Testis (tissue), 3 donors: ENCODE results near the gene PPP1R12B. TPM values are rescaled to one million over a fixed set of nuclear protein-coding genes. Genes with fewer than 3 reads are reported as not detected.

Experiments
- DNase-seq: peaks from one replicate; pipeline ENCODE4 v3.0.0-alpha.2; 2019
- H3K27ac ChIP-seq, 2 donors: fragments of 200-600 bp; sonication (generic); one replicate each; pipeline ENCODE4 v1.5.1; 2019
- H3K27me3 ChIP-seq: fragments of 200-600 bp; sonication (generic); one replicate; pipeline ENCODE4 v1.5.1; 2019
- H3K36me3 ChIP-seq: fragments of 200-600 bp; sonication (generic); one replicate; pipeline ENCODE4 v1.5.1; 2017; ENCODE audit warnings: low read depth; ENCODE audit errors: missing control alignments
- H3K4me1 ChIP-seq: fragments of 200-600 bp; sonication (generic); one replicate; pipeline ENCODE4 v1.5.1; 2019
- H3K4me3 ChIP-seq, 2 donors: fragments of 200-600 bp; sonication (generic); one replicate each; pipeline ENCODE4 v1.5.1; 2017 to 2019
- H3K9me3 ChIP-seq: fragments of 200-600 bp; sonication (generic); one replicate; pipeline ENCODE4 v1.5.1; 2017
- CTCF ChIP-seq, 3 experiments: fragments of 450-650 bp in 2 of 3; fragments of 200-600 bp in 1 of 3; sonication (generic) in 1 of 3; IDR thresholded peaks; one replicate each; pipeline ENCODE4 v1.5.1; 2016 to 2019; ENCODE audit warnings: antibody characterized with exemption in 3 of 3, mild to moderate bottlenecking in 2 of 3, moderate library complexity in 1 of 3
- POLR2A ChIP-seq: fragments of 450-650 bp; IDR thresholded peaks from one replicate; pipeline ENCODE4 v1.6.1; 2017; ENCODE audit warnings: antibody characterized with exemption, mild to moderate bottlenecking, moderate library complexity
- WGBS, 2 donors: methylation state at CpG; one replicate each; pipeline ENCODE4 v1.1.5; 2018; 5-methylcytosine and 5-hydroxymethylcytosine counted together
- intact Hi-C: fragments of 100-400 bp; cut with DNase I; formaldehyde crosslinking; loops from one replicate; pipeline ENCODE4 v1.15.1; 2023; ENCODE audit warnings: low total_unique reads
- polyA plus RNA-seq: library from polyadenylated mRNA; stranded (reverse); fragments of 350-450 nt; fragmentation: Illumina TruSeq; extraction: RNeasy Lipid Tissue Mini Kit (QIAGEN cat#74804); gene quantifications from one replicate; pipeline ENCODE4 v1.2.3, GENCODE V29; 2014; ENCODE audit warnings: low read depth, low replicate concordance; ENCODE audit not compliant: insufficient read depth
- total RNA-seq, 2 donors: library from RNA; depleted of rRNA; stranded (reverse); fragments of >200 nt; gene quantifications; one replicate each; pipeline ENCODE4 v1.2.3, GENCODE V29; 2016

Gene PPP1R12B
- total and polyA plus RNA-seq, 3 donors from 2014 or later: 32.6 to 61.2 (median 54.6) TPM

- peak overlapping the region in 1 of 2 donors; percentile 33 for H3K27ac ChIP-seq
- H3K36me3 ChIP-seq: no peaks in the 10 kb centered on the region
- no peak overlapping the region for H3K4me3 ChIP-seq
- H3K4me1 ChIP-seq: peaks cover 16% of the 10 kb centered on the region
- TF ChIP-seq POLR2A (no peak), CTCF (IDR thresholded peaks at IDR 0.05) (no peak)
- no peaks in the 10 kb centered on the region for H3K27me3 ChIP-seq
- DNase-seq: no peak
- intact Hi-C loops: no loop called here
- no peaks in the 10 kb centered on the region for H3K9me3 ChIP-seq
- WGBS, 2 donors: 84 to 88% methylated on average over 2 of the region's 2 CpGs
These were observed 216.5 kb downstream of the PPP1R12B start for GRCh38 chr1:202564958-202565495.

GRCh38 chr1:202565890-202566602 lies 217.5 kb downstream of the PPP1R12B start:
- WGBS, 2 donors: 77 to 94% methylated on average over 2 of the region's 2 CpGs
- Histone ChIP-seq H3K36me3 (no peaks in the 10 kb centered on the region), H3K27me3 (no peaks in the 10 kb centered on the region), H3K4me3 (no peak overlapping the region), H3K4me1 (peaks cover 16% of the 10 kb centered on the region), H3K9me3 (no peaks in the 10 kb centered on the region), H3K27ac (peak overlapping the region in 1 of 2 donors; percentile 33)
- intact Hi-C loops: no loop called here
- TF ChIP-seq POLR2A (no peak), CTCF (IDR thresholded peaks at IDR 0.05) (no peak)
- no peak for DNase-seq

- Histone ChIP-seq H3K4me1 (peaks cover 15% of the 10 kb centered on the region), H3K27ac (peak overlapping the region in 1 of 2 donors; percentile 28), H3K9me3 (no peaks in the 10 kb centered on the region), H3K27me3 (no peaks in the 10 kb centered on the region), H3K36me3 (no peaks in the 10 kb centered on the region), H3K4me3 (no peak overlapping the region)
- DNase-seq: no peak
- WGBS, 2 donors: 57 to 59% methylated on average over 4 of the region's 4 CpGs
- intact Hi-C loops: no loop called here
- no peak for TF ChIP-seq POLR2A
- no peak for TF ChIP-seq CTCF (IDR thresholded peaks at IDR 0.05)
These were observed 219.2 kb downstream of the PPP1R12B start for GRCh38 chr1:202567738-202568137.

- H3K4me1 ChIP-seq: peaks cover 10% of the 10 kb centered on the region
- no peaks in the 10 kb centered on the region for H3K27me3 ChIP-seq
- DNase-seq: no peak
- intact Hi-C loops: no loop called here
- no peaks in the 10 kb centered on the region for H3K36me3 ChIP-seq
- TF ChIP-seq CTCF (IDR thresholded peaks at IDR 0.05) (no peak), POLR2A (no peak)
- 30 to 37% methylated on average over 2 of the region's 2 CpGs for WGBS, 2 donors
- peak overlapping the region in 1 of 2 donors; percentile 28 for H3K27ac ChIP-seq
- no peaks in the 10 kb centered on the region for H3K9me3 ChIP-seq
- no peak overlapping the region for H3K4me3 ChIP-seq
These were observed 219.9 kb downstream of the PPP1R12B start for GRCh38 chr1:202568410-202568809.
